HG03159 (cell line): Measurements from ENCODE around the gene TTYH3.

ENCODE experiments used
- ATAC-seq: cut with Tn5 transposase; IDR thresholded peaks from one replicate; pipeline ENCODE4 v1.9.1; 2021; ENCODE audit warnings: mild to moderate bottlenecking, moderate library complexity; ENCODE audit not compliant: unreplicated experiment

TTYH3 gene

GRCh38 chr7:2614631-2615330 is 17.0 kb upstream of the TTYH3 start:
- ATAC-seq, result no peak

- ATAC-seq, result no peak
Observed at GRCh38 chr7:2616387-2617324, 15.1 kb upstream of the TTYH3 start.

GRCh38 chr7:2617325-2617905 is 14.4 kb upstream of the TTYH3 start:
- no peak for ATAC-seq

- ATAC-seq, result no peak
Observed at GRCh38 chr7:2619116-2619515, 12.7 kb upstream of the TTYH3 start.

GRCh38 chr7:2621061-2621828 is 10.5 kb upstream of the TTYH3 start:
- no peak for ATAC-seq

- ATAC-seq, result no peak
Observed at GRCh38 chr7:2621948-2622640, 9.7 kb upstream of the TTYH3 start.

- no peak for ATAC-seq
Observed at GRCh38 chr7:2622869-2623697, 8.7 kb upstream of the TTYH3 start.

- no peak for ATAC-seq
Observed at GRCh38 chr7:2623698-2624014, 8.1 kb upstream of the TTYH3 start.

GRCh38 chr7:2624293-2624886 is 7.4 kb upstream of the TTYH3 start:
- no peak for ATAC-seq

- ATAC-seq, result no peak
Observed at GRCh38 chr7:2626498-2627117, 5.2 kb upstream of the TTYH3 start.

GRCh38 chr7:2627258-2628129 is 4.3 kb upstream of the TTYH3 start:
- ATAC-seq, result no peak

- ATAC-seq, result no peak
Observed at GRCh38 chr7:2628130-2628482, 3.7 kb upstream of the TTYH3 start.

- no peak for ATAC-seq
Observed at GRCh38 chr7:2628891-2629290, 2.9 kb upstream of the TTYH3 start.

- ATAC-seq, result no peak
Observed at GRCh38 chr7:2629746-2630681, 1.8 kb upstream of the TTYH3 start.

- ATAC-seq, result no peak
Observed at GRCh38 chr7:2632733-2633537, 1.1 kb downstream of the TTYH3 start.
